ENCODE measurements around the gene RANBP3. TPM values are rescaled to one million over a fixed set of nuclear protein-coding genes. Genes with fewer than 3 reads are reported as not detected.

The RANBP3 gene
- total and polyA plus RNA-seq, 4 donors, result 42.0 to 88.6 (median 63.0) TPM

DNA sequence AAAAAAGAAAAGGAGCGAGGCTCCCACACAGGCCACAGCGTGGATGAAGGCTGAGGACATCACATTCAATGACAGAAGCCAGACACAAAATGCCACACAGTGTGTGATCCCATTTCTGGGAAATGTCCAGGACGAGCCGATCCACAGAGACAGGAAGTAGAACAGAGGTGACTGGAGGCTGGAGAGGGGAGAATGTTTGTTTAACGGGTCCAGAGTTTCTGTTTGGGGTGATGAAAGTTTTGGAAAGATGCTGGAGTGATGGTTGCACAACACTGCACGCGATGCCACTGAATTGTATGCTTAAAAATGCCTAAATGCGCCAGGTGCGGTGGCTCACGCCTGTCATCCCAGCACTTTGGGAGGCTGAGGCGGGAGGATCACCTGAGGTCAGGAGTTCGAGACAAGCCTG is 107.0 kb downstream of the RANBP3 start:
- Histone ChIP-seq H3K4me3 (ENCODE audit: low read depth, low read length) (no peak overlapping the region), H3K27me3 (ENCODE audit: control insufficient read depth, insufficient read depth, low read length) (no peaks in the 10 kb centered on the region), H3K9me3 (ENCODE audit: control insufficient read depth, insufficient read depth, low read length) (no peaks in the 10 kb centered on the region), H3K4me1 (ENCODE audit: control insufficient read depth, insufficient read depth, low read length) (no peaks in the 10 kb centered on the region), H3K27ac (ENCODE audit: low read depth, low read length) (no peak overlapping the region), H3K36me3 (ENCODE audit: control insufficient read depth, insufficient read depth, low read length) (no peaks in the 10 kb centered on the region)
- DNase-seq (ENCODE audit: low read depth in 4 of 6, low spot score in 6 of 6), result no peak
- 85% methylated on average over 9 of the region's 12 CpGs for WGBS (ENCODE audit: insufficient coverage)

DNA sequence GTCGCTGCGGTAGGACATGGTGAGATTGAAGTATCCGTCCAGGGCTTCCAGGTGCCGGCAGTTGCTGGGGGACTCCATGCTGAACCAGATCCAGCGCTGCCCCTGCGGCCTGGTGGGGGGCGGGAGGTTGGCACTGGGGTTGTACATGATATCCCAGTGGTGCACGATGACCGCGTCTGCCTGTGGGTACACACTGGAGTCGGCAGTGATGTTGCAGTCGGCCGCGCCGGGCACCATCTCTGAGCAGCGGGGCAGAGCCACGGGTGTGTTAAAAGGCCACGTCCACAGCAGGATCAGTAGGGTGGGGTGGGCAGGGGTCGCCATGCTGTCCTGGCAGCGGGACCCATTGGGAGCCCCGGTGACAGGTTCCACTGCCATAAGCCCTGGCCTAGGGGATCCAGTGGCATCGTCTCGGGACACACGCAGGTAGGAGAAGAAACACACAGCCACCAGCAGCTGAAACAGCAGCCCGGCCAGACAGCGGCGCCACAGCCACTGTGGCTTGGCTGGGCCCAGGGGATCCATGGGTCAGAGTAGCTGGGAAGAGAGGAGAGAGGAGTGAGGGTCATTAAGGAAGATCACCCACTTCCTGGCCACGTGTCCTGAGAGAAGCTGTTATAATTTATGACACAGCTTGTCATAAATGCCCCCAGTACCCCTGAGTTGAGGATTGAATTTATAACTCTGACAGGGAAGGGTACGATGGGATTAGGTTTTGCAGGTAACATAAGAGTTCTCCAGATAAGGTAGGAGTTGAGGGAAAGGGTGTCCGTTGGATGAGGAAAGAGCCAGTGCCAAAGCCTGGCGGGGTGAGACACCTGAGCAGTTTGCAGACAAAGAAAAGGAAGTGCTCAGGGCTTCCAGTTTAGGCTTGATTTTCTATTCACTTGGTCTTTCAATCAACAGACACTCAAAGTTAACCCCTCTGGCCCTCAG is 110.5 kb downstream of the RANBP3 start:
- WGBS (ENCODE audit: insufficient coverage), result 86% methylated on average over 30 of the region's 31 CpGs
- no peak for DNase-seq (ENCODE audit: low read depth in 4 of 6, low spot score in 6 of 6)
- no peaks in the 10 kb centered on the region for H3K36me3 ChIP-seq (ENCODE audit: control insufficient read depth, insufficient read depth, low read length)
- H3K9me3 ChIP-seq (ENCODE audit: control insufficient read depth, insufficient read depth, low read length), result no peaks in the 10 kb centered on the region
- H3K4me3 ChIP-seq (ENCODE audit: low read depth, low read length), result no peak overlapping the region
- no peaks in the 10 kb centered on the region for H3K4me1 ChIP-seq (ENCODE audit: control insufficient read depth, insufficient read depth, low read length)
- H3K27ac ChIP-seq (ENCODE audit: low read depth, low read length), result no peak overlapping the region
- H3K27me3 ChIP-seq (ENCODE audit: control insufficient read depth, insufficient read depth, low read length), result no peaks in the 10 kb centered on the region

Other genes with a start within 250 kb of the RANBP3 start
- 1 to 10 TPM in 1 of 2 donors, under 1 TPM in 1; 0.20 to 2.6 TPM for gene PRR22, start 193.4 kb downstream of the RANBP3 start, total RNA-seq
- 1 to 10 TPM; 3.9 to 4.1 TPM for gene PRR22, start 193.4 kb downstream of the RANBP3 start, polyA plus RNA-seq (ENCODE audit: insufficient read length in 2 of 2)
- gene DUS3L, start 187.0 kb downstream of the RANBP3 start, total RNA-seq, result 10 to 100 TPM in 1 of 2 donors, 1 to 10 TPM in 1; 9.5 to 21.5 TPM
- 10 to 100 TPM; 22.9 to 31.0 TPM for gene DUS3L, start 187.0 kb downstream of the RANBP3 start, polyA plus RNA-seq (ENCODE audit: insufficient read length in 2 of 2)
- gene NRTN, start 173.1 kb downstream of the RANBP3 start, total RNA-seq, result under 1 TPM; 0.20 to 0.99 TPM
- under 1 TPM; 0.38 to 0.53 TPM for gene NRTN, start 173.1 kb downstream of the RANBP3 start, polyA plus RNA-seq (ENCODE audit: insufficient read length in 2 of 2)
- gene FUT6, start 138.4 kb downstream of the RANBP3 start, total RNA-seq, result not detected
- gene FUT6, start 138.4 kb downstream of the RANBP3 start, polyA plus RNA-seq (ENCODE audit: insufficient read length in 2 of 2), result under 1 TPM in 1 of 2 donors, not detected in 1; 0.21 TPM
- not detected for gene FUT3, start 126.7 kb downstream of the RANBP3 start, total RNA-seq
- under 1 TPM; 0.26 to 0.32 TPM for gene FUT3, start 126.7 kb downstream of the RANBP3 start, polyA plus RNA-seq (ENCODE audit: insufficient read length in 2 of 2)
- gene FUT5, start 107.6 kb downstream of the RANBP3 start, total RNA-seq, result not detected
- not detected for gene FUT5, start 107.6 kb downstream of the RANBP3 start, polyA plus RNA-seq (ENCODE audit: insufficient read length in 2 of 2)
- 100 to 1,000 TPM in 1 of 2 donors, 10 to 100 TPM in 1; 63.6 to 304 TPM for gene NDUFA11, start 74.3 kb downstream of the RANBP3 start, total RNA-seq
- 100 to 1,000 TPM; 254 to 262 TPM for gene NDUFA11, start 74.3 kb downstream of the RANBP3 start, polyA plus RNA-seq (ENCODE audit: insufficient read length in 2 of 2)
- gene VMAC, start 73.3 kb downstream of the RANBP3 start, total RNA-seq, result 1 to 10 TPM; 5.3 to 9.8 TPM
- gene VMAC, start 73.3 kb downstream of the RANBP3 start, polyA plus RNA-seq (ENCODE audit: insufficient read length in 2 of 2), result 1 to 10 TPM; 4.7 to 8.5 TPM
- gene CAPS, start 63.9 kb downstream of the RANBP3 start, total RNA-seq, result 10 to 100 TPM; 15.3 to 85.3 TPM
- 10 to 100 TPM; 44.6 to 54.2 TPM for gene CAPS, start 63.9 kb downstream of the RANBP3 start, polyA plus RNA-seq (ENCODE audit: insufficient read length in 2 of 2)
- gene RFX2, start 132.4 kb upstream of the RANBP3 start, total RNA-seq, result 10 to 100 TPM in 1 of 2 donors, 1 to 10 TPM in 1; 5.7 to 14.2 TPM
- 10 to 100 TPM; 14.4 to 18.8 TPM for gene RFX2, start 132.4 kb upstream of the RANBP3 start, polyA plus RNA-seq (ENCODE audit: insufficient read length in 2 of 2)
- under 1 TPM; 0.17 to 0.40 TPM for gene ACSBG2, start 157.5 kb upstream of the RANBP3 start, total RNA-seq
- gene ACSBG2, start 157.5 kb upstream of the RANBP3 start, polyA plus RNA-seq (ENCODE audit: insufficient read length in 2 of 2), result 1 to 10 TPM in 1 of 2 donors, under 1 TPM in 1; 0.51 to 2.5 TPM